DMS153 treated with DMSO at 0.1 percent for 48 hours (cell line): ENCODE results near the gene CAMK4.

ENCODE experiments used
- DNase-seq: peaks from one replicate; lab custom pipeline; 2025; ENCODE audit not compliant: unreplicated experiment; lab: John Stamatoyannopoulos, UW

CAMK4 gene

DNA sequence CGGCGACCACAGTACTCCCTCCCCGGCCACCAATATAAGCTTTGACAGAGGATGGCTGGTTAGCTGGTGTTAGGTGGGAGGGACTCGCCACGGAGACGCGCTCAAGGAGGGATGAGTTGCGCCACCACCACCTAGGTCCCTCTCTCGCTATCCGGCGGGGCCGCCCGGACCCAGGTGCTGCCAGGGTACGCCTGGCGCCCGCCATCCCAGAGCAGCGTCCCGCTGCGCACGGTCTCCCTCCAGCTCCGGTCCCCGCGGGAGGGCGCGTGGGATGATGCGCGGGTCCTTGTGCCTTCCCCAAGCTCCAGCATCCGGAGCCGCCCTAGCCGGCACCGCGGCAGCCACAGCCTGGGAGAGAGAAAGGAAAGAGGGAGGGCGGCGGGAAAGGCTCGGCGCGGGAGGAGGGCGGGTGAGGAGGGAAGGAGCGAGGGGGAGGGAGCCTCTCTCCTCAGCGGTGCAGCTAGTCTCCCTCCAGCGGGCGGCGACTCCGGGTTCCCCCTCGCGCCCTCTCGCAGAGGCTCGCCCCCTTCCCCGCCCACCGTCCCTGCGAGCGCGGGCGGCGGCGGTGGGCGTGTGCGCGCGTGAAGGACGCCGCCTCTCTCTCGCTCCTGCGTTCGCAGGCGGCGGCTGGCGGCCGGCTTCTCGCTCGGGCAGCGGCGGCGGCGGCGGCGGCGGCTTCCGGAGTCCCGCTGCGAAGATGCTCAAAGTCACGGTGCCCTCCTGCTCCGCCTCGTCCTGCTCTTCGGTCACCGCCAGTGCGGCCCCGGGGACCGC lies at the start of gene CAMK4:
CAMK4 (plus strand) TSS at position 598 of the 774 bp plus-strand sequence; CDS start at position 698, 100 bp downstream.
- DNase-seq = peak; percentile 26

DNA sequence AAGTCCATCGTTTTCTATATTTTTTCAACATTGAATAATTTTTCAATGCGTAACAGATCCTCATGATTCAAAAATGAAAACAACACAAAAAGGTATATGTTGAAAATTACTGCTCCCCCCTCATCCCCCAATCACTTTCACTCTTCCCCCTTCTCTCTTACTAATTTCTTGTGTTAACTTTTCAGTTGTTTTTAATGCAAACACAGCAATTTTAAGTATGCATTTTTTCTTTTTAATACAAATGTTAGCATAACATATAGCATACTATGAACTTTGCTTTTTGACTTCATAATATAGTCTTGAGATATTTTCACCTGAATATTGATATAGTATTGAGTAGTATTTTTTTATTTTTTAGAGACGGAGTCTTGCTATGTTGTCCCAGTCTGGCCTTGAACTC lies 41.1 kb upstream of the CAMK4 start:
- DNase-seq = no peak

DNA sequence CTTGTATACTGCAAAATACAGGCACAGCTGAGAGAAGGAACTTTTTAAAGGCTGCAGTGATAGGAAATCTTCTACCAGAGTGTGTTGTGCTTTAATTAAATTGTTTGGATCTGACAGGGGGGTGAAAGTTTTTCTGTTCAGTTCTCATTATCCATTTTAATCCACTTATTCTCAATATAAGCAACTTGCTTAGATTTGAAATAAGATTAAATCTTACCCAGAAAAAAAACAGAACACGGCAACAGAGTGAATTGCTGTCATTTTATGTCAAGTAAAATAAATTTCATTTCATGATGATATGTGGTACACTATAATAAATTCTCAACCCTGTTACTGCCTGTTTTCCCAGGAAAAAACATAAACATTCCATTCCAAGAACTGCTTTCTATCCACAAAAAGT lies 37.1 kb upstream of the CAMK4 start:
- no peak for DNase-seq

DNA sequence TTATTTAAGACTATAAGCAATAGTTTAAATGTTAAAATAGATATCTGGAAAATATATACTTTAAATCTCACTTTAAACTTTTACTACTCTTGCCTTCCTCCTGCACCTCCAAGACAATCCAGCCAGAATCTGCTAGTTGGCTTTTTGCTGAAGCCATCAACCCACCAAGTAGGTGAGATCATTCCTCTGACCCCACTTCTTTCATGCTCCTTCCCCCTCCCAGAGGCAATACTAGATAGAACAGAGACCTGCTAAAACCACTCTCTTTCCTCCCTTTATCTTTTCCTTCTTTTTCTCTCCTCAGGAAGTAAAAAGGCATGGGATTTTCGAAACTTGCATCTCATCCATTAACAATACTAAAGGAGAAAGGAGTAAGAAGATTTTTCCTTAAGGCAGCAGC lies 30.1 kb upstream of the CAMK4 start:
- DNase-seq = no peak

DNA sequence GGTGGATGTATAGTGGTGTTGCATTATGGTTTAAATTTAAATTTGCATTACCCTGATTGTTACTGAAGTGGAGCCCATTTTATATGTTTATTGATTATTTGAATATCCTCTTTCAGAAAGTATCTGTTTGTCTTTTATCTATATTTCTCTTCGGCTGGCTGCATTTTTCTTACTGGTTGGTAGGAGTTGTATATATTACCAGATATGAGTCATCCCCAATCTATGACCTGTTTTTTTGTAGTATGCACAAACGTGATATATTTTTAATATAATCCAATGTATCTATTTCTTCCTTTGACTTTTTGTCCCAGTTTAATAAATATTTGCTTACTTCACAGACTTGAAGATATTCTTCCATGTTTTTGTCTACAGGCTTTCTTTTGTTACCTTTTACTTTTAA lies 29.3 kb upstream of the CAMK4 start:
- DNase-seq = no peak

DNA sequence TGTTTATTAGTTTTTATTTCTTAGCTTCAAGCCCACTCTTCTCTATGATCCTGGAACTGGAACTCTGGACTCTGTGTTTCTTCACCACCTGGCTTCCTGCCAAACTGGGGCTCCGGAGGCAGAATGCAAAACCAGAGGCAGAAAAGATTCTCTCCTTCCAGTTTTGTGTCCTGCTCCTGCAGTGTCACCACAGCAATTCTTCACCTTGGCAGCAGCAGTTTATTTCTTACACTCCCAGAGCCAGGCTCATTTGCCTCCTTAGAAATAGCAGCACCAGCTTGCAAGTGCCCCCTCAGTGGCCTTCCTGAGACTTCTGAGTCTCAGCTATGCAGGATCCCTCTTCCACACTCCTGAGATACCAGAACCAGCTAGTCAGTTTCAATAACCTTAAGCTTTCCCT lies 26.7 kb upstream of the CAMK4 start:
- DNase-seq = no peak

DNA sequence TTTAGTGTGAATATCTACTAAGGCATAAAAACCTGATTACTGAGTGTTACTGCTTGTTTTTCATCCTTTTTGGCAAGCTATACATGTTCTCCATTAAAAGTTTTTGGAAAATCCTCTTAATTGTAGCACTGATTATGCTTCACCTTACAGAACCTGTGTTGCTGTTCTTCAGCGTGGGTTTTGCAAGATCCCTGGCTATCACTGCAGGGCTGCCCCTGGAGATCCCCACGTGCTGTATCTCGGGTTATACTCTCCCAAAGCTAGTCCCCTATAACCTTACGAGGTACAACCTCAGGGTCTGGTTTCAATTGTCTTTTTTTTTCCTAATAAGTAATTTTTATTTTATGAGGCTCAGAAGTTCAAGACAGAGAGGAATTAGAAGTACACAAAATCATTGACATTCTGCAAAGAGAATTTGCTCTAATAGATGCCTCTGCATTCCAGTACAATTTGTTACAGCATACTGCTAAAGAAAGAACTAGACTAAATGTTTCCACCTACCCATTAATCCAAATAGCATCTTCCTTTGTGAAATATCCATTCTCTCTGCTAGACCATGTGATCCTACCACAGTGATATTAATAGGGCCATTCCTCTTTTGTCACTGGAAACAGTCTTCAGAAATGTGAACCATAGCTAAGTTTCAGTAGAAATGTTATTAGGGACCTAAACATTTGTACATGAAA lies 25.8 kb upstream of the CAMK4 start:
- DNase-seq = no peak

DNA sequence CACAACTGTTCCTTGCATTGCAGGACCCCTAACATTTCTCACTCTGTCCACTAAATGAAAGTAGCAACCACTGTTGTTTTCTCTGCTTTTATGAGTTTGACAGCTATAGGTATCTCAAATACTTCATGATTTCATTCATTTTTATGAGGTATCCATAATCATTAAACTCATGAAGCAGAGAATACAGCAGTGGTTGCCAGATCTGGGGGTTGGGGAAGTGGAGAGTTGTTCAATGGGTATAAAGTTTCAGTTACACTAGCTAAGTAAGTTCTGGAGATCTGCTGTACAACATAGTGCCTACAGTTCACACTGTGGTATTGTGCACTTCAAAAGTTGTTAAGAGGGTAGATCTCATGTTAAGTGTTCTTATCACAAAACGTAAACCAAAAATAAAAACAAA lies 23.4 kb upstream of the CAMK4 start:
- no peak for DNase-seq

DNA sequence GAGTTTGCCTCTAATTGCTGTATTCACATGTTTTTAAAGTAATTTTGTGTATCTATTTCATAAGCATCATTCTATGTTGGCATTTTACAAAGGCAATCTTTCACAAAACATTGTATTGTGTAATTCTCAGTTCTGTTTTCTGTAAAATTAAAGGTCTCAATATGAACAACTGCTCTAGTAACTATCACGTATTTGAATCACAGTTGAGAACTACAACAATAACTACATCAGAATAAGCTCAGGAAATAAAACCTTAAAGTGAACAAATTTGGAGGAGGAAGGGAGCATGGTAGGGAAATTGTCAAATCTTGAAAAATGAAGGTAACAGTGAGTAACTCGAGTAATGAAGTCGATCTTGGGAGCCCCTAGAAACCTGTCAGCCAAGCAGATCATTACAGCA lies 22.5 kb upstream of the CAMK4 start:
- DNase-seq = no peak

DNA sequence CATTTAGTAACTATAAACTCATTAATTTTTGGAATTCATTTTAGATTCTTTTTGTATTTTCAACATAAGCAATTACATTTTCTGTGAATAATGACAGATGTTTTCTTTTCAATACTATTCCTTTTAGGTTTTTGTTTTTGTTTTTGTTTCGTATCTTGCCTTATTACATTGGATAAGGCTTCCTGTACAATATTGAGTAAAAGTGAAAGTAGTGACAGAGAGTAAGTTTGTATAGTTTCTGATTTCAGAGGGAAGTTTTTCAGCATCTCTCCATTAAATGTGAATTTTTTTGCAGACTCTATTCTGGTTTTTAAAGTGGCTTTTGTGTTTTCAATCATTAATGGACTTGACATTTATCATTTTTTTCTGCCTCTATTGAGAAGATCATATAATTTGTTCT lies 12.8 kb upstream of the CAMK4 start:
- DNase-seq = no peak

DNA sequence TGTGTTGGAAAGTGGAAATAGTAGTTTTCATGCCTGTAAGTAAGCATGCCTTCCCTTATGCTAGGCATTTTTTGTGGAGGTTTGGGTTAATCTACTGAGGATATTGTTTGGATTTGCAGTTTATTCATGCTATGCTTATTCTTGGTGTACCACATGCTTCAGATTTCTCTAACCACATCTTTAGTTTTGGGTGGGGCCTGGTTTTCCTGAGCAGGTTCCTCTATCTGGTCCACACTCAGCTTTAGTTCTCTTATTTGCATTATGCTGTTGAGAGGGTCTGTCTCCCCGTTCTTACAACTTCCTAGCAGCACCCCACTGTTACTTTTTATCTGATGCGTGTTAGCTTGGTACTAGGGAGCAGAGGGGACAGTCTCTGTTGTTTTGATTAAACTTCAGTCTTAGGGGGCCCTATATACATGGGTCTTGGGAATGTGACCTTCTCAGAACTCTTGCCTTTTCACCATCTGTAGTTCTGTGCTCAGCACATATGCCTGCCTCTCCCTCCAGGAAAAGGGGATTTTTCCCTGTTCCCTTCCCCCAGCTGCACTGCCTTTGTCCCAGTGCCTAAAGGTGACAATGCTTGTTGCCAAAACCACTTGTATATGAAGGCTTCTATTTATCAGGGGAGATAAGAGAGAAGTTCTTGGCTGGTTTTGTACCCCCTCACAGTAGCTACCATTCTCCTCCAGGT lies 10.0 kb upstream of the CAMK4 start:
- no peak for DNase-seq

DNA sequence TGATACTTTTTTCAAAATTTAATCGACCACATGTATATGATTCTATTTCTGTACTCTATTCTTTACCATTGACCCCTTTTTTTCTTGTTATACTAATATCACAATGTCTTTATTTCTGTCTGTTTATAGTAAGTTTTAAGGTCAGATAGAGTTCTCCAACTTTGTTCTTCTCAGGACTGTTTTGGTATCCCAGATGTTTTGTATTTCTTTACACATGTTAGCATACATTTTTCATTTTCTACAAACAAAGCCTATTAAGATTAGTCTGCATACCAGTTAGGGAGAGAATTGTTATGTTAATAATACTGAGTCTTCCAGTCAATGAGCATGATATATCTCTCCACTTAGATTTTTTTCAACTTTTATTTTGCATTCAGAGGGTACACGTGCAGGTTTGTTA lies 8.2 kb upstream of the CAMK4 start:
- DNase-seq = no peak

DNA sequence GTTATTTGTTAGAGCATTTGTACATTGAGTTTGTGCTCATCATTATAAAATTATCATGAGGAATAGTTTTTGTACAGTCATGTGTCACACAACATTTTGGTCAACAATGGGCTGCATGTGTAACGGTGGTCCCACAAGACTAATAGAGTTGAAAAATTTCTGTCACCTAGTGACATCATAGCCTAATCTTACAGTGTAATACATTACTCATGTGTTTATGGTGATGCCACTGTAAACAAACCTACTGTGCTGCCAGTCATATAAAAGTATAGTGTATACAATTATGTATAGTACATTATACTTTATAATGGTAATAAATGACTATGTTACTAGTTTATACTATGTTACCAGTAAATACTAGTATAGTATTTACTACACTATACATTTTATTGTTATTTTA lies 3.0 kb upstream of the CAMK4 start:
- no peak for DNase-seq

DNA sequence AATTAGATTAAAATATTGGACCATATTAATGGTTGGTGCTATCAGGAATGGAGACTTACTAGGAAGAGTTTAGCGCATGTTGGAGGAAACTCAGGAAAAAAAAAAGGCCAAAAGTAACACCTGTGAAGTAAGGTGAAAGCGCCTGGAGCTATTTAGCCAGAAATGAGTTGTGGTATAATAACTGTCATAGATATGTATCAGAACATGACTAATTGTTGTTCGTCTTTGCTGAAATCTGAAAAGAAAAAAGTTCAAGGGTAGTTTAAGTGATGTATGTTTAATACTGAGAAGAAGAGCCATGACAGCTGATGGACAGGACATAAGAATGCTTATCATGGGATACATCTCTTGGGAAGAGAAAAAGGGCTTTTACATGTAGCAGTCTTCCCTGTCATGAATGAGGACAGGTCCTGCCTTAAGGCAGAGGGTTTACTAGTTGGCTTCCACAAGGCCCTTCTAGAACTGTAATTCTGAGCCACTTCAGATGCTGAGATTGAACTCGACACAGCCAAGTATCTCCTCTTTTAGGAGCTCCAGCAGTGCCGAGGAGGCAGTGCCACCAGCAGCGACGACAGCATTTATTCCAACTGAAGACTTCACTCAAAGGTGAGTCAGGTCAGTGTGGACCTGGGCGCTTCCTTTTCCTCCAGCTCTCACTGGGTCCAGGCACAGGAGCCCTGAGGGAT lies 940 bp upstream of the CAMK4 start:
- no peak for DNase-seq

DNA sequence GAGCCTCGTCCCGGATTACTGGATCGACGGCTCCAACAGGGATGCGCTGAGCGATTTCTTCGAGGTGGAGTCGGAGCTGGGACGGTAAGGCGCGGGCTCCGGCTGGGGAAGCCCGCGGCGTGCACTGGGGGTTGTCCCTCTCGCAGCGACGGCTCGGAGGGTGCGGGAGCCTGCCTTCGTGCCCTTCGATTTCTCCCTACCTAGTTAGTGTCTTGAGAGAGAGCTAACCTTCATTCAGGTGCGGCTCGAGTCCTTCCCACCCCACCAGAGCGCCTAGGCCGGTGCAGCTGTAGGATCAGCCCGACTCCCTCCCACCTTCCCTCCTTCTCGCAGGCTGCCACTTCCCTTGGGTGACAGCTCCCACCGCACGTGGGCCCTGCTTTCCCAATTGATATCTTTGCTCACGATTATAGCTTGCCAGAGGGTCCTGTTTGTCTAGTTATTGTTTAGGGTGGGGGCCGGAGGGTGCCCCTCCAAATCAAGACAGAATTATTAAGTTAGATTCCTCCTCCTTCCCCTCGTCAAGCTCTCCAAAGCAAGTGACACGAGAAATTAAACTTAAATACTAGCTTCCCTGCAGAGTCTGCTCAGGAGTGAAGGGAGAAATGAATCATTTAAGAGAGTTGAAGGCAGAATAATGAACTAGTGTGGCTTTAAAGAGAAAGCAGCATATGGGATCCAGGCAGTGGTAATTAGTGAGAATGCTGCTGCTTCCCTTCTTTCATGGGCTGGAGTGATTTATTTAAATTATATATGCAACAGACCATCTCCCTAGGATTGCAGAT lies 569 bp downstream of the CAMK4 start:
- DNase-seq = no peak

DNA sequence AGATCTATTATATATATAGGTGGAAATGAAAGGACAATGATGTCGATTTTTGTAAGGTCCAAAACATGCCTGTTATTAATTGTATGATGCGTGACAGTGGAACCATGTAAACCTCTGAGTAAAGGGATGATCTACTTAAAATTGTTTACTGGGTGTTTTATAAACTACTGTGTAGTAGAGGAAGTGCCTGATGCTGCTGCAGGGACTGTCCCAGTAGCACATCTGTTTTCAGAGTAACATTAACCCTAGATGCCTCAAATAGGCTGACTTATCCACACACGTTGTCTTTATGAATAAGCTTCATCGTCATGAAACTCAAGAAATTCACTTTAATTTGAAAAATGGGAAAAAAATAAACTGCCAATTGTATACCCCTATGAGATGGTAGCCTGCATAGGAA lies 1.7 kb downstream of the CAMK4 start:
- DNase-seq = no peak

DNA sequence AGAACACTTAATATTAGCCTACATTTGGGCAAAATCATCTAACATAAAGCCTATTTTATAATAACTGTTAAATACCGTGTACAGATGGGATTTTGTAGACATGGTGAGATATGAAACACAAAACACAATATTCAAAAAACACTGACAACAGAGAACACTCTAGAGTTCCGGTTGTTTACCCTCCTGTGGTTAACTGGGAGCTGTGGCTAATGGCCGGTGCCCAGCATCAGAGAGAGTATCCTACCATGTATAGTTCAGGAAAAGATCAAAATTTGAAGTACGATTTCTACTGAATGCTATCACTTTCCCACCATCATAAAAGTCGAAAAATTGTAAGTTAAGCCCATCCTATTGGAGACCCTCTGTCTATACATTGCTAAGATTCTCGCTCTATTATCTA lies 2.4 kb downstream of the CAMK4 start:
- no peak for DNase-seq

DNA sequence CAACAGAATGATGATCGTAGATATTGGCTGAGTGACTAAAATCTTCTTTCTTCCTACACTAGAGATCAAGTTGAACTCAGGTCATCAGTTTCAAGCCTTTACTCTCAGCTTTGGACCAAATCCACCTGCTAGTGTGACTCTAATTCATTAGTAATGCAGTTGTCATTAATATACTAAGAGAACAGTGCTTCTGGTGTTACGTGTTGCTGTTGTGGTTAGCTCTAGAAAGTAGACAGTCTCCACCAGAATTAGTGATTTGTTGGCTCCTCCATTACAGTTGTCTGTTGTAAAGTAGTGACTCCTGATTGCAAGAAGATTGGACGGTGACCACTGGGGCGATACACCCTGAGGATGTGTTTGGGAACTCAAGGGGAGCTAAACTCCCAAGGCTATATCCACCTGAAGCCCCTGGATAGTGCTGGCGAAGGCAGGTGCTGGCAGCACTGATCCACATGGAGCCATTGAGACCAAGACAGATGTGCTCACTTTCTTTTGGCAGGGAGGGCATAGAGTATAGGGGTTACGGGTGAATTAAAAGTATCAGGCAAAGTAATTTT lies 3.1 kb downstream of the CAMK4 start:
- no peak for DNase-seq

DNA sequence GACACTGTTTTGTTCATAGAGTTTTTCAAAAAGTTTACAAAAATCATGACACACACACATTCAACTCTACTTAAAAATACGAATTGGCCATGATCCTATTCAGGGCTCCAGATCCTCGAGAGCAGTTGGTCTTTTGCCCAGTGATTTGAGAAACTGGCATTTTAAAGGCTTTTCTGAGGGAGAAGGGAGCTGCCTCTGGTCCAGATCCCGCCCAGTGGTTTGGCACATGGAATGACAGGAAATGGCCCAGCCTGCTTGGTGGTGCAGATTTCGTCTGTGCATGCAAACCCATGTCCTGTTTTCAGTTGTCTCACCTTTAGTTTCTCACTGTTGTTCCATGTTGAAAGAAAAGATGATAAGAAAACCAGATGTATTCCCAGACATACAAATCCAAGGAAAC lies 3.6 kb downstream of the CAMK4 start:
- no peak for DNase-seq

DNA sequence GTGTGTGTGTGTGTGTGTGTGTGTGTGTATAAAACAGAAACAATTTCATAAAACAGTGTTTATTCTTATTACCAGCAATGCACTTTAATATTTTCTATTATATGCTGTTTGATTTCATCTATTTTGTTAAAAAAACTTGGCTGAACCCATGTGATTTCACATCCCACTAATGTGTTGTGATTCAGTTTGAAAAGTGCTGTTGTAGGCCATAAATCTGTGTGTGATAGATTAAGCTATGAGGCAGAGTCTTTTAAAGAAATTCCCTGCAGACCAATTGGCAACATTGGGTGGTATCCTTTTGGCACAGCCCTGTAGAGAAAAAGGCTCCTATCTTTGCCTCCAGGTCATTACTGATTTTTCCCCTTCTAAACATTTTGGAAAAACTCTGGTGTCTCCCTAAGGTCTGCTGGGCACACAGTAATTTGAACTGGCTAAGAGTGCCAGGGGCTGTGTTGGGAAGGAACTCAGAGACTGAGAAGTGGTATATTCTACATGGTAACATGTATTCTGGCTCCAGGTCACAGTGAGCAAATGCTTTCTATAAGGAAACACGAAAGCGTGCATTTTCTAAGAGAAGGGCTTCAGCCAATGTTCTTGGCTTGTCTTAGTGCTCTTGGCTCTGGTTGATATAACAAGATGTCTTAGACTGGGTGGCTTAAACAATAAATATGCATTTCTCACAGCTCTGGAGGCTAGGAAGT lies 4.5 kb downstream of the CAMK4 start:
- DNase-seq = no peak
